HepG2 (cell line): Measurements from ENCODE around the gene EVL. TPM values are rescaled to one million over a fixed set of nuclear protein-coding genes. Genes with fewer than 3 reads are reported as not detected.

ENCODE experiments used
- DBP ChIP-seq: sonication (generic); formaldehyde crosslinking; IDR thresholded peaks from 2 replicates; pipeline ENCODE4 v1.4.0; 2020; ENCODE audit warnings: missing genetic modification reagents; ENCODE audit errors: not compliant biosample characterization
- DMAP1 ChIP-seq: IDR thresholded peaks from 2 replicates; pipeline ENCODE4 v1.6.1; 2016
- DMTF1 ChIP-seq: sonication (generic); formaldehyde crosslinking; IDR thresholded peaks from 2 replicates; pipeline ENCODE4 v1.4.0; 2020; ENCODE audit warnings: mild to moderate bottlenecking, missing genetic modification reagents
- EED ChIP-seq: sonication (generic); formaldehyde crosslinking; IDR thresholded peaks from 2 replicates; pipeline ENCODE4 v1.5.0; 2020; ENCODE audit warnings: mild to moderate bottlenecking, missing genetic modification reagents
- ERF ChIP-seq: IDR thresholded peaks from 2 replicates; pipeline ENCODE4 v1.6.1; 2018; ENCODE audit warnings: missing biosample characterization, missing genetic modification reagents
- GRHL1 ChIP-seq: sonication (generic); formaldehyde crosslinking; conservative IDR thresholded peaks from 2 replicates; pipeline ENCODE4 v1.8.0; 2022; ENCODE audit warnings: missing genetic modification reagents
- HMGXB4 ChIP-seq, 2 experiments: sonication (generic) in 1 of 2; formaldehyde crosslinking in 1 of 2; IDR thresholded peaks; 2 replicates each; pipeline versions ENCODE4 v1.4.0 to v1.6.1; 2018 to 2020; ENCODE audit warnings: missing genetic modification reagents in 2 of 2, borderline replicate concordance in 1 of 2, low read depth in 1 of 2, mild to moderate bottlenecking in 1 of 2, missing biosample characterization in 1 of 2
- IKZF5 ChIP-seq: IDR thresholded peaks from 2 replicates; pipeline ENCODE4 v1.6.1; 2018; ENCODE audit warnings: missing genetic modification reagents, mild to moderate bottlenecking, missing compliant biosample characterization
- MLX ChIP-seq: IDR thresholded peaks from 2 replicates; pipeline ENCODE4 v1.6.1; 2016
- MXD1 ChIP-seq: sonication (generic); formaldehyde crosslinking; IDR thresholded peaks from 2 replicates; pipeline ENCODE4 v1.4.0; 2020; ENCODE audit warnings: mild to moderate bottlenecking, missing genetic modification reagents
- POLR2A ChIP-seq, 2 experiments: IDR thresholded peaks; 2 replicates each; pipeline ENCODE4 v1.6.1; 2011; ENCODE audit warnings: low read depth in 2 of 2, low read length in 2 of 2, mild to moderate bottlenecking in 1 of 2, moderate library complexity in 1 of 2; ENCODE audit not compliant: insufficient read depth in 1 of 2
- REL ChIP-seq: sonication (generic); formaldehyde crosslinking; conservative IDR thresholded peaks from 2 replicates; pipeline ENCODE4 v1.8.0; 2022; ENCODE audit warnings: mild to moderate bottlenecking, missing genetic modification reagents, moderate library complexity
- THAP11 ChIP-seq: IDR thresholded peaks from 2 replicates; pipeline ENCODE4 v1.6.1; 2016; ENCODE audit warnings: missing biosample characterization, missing genetic modification reagents
- THAP7 ChIP-seq: sonication (generic); formaldehyde crosslinking; IDR thresholded peaks from 2 replicates; pipeline ENCODE4 v1.8.1; 2023; ENCODE audit warnings: mild to moderate bottlenecking, missing genetic modification reagents
- XRCC5 ChIP-seq: fragments of 200-400 bp; formaldehyde crosslinking; optimal IDR thresholded peaks from 2 replicates; pipeline ENCODE3; 2017; ENCODE audit warnings: mild to moderate bottlenecking, low read length
- ZFP37 ChIP-seq: sonication (generic); formaldehyde crosslinking; IDR thresholded peaks from 2 replicates; pipeline ENCODE4 v1.4.0; 2020; ENCODE audit warnings: missing genetic modification reagents, borderline replicate concordance
- ZFP62 ChIP-seq: sonication (generic); formaldehyde crosslinking; IDR thresholded peaks from 2 replicates; pipeline ENCODE4 v1.4.0; 2020; ENCODE audit warnings: missing genetic modification reagents
- ZIK1 ChIP-seq: sonication (generic); formaldehyde crosslinking; IDR thresholded peaks from 2 replicates; pipeline ENCODE4 v1.5.0; 2020; ENCODE audit warnings: mild to moderate bottlenecking, low read depth, missing genetic modification reagents, borderline replicate concordance
- ZNF138 ChIP-seq: sonication (generic); formaldehyde crosslinking; IDR thresholded peaks from 2 replicates; pipeline ENCODE4 v1.5.0; 2020; ENCODE audit warnings: mild to moderate bottlenecking, low read depth, missing genetic modification reagents
- ZNF7 ChIP-seq: IDR thresholded peaks from 2 replicates; pipeline ENCODE4 v1.6.1; 2016; ENCODE audit warnings: missing biosample characterization, missing genetic modification reagents
- polyA plus RNA-seq, 8 experiments: library from polyadenylated mRNA; depleted of rRNA in 3 of 8; stranded (reverse) in 7 of 8; unstranded in 1 of 8; fragments of >200 nt; fragmentation: Illumina TruSeq in 4 of 8; extraction: Trizol in 4 of 8; gene quantifications; 2 replicates each; pipeline versions ENCODE4 v1.2.1 to v1.2.3, GENCODE V29; 2011 to 2016; ENCODE audit warnings: low read depth in 4 of 8, missing spikeins in 1 of 8, mixed read lengths in 1 of 8; ENCODE audit not compliant: insufficient read depth in 1 of 8
- total RNA-seq, 5 experiments: library from RNA; depleted of rRNA; stranded (reverse); fragments of >200 nt; fragmentation: Illumina TruSeq; extraction: Trizol; gene quantifications; 2 replicates each; pipeline ENCODE4 v1.2.3, GENCODE V29; 2016; ENCODE audit warnings: low read depth in 1 of 5

Gene EVL
- total and polyA plus RNA-seq, 2 of the 13 experiments (the other 11 are each of a cell fraction or from before 2014, with no cell fraction given) = 15.1 to 31.2 TPM

GRCh38 chr14:100140452-100141078 lies 75.3 kb downstream of the EVL start (continued):
- TF ChIP-seq IKZF5 (CRISPR knock-in tag) (peak; percentile 55), MXD1 (CRISPR knock-in tag) (no peak), GRHL1 (CRISPR knock-in tag) (no peak), HMGXB4 (CRISPR knock-in tag; IDR thresholded peaks at IDR 0.05; ENCODE audit: borderline replicate concordance in 1 of 2, low read depth in 1 of 2) (peak; percentile 71 to 80; a peak in 3 of 4 replicates), ZFP37 (CRISPR knock-in tag) (no peak), ERF (peak; percentile 53; the same call in 1 of the 2 replicates), THAP7 (CRISPR knock-in tag) (no peak), ZNF7 (CRISPR knock-in tag) (no peak), XRCC5 (peak; percentile 81), ZNF138 (no peak), REL (no peak), DMAP1 (peak; percentile 48; the same call in 1 of the 2 replicates), THAP11 (CRISPR knock-in tag) (peak; percentile 55), EED (CRISPR knock-in tag) (no peak), DBP (CRISPR knock-in tag) (no peak), DMTF1 (no peak), MLX (CRISPR knock-in tag) (no peak), ZIK1 (CRISPR knock-in tag) (0 out of 2 replicates have a peak, but pooled peaks have one; percentile 20), ZFP62 (CRISPR knock-in tag) (no peak), POLR2A (IDR thresholded peaks at IDR 0.05; ENCODE audit: insufficient read depth in 1 of 2, low read depth in 2 of 2, low read length in 2 of 2) (no peak)
